Activated CD4-positive, alpha-beta memory T cell treated with anti-CD3 and anti-CD28 coated beads for 36 hours (primary cell): ENCODE measurements around the gene KCND2. TPM values are rescaled to one million over a fixed set of nuclear protein-coding genes. Genes with fewer than 3 reads are reported as not detected.

ENCODE experiments used
- CTCF ChIA-PET: fragments of 350-600 bp; sonication (Branson Sonifier 250); formaldehyde crosslinking; loops from one replicate; lab custom pipeline; 2021; ENCODE audit warnings: antibody characterized with exemption, inconsistent platforms; lab: Charles Lee
- POLR2A ChIA-PET: fragments of 350-600 bp; sonication (Branson Sonifier 250); formaldehyde crosslinking; loops from one replicate; lab custom pipeline; 2021; ENCODE audit warnings: antibody characterized with exemption; lab: Charles Lee
- DNase-seq: peaks from one replicate; pipeline ENCODE4 v3.0.0-alpha.2; 2020
- H3K27ac Mint-ChIP-seq: one replicate; pipeline ENCODE4 v1.8.0; 2021; ENCODE audit warnings: mixed read lengths
- H3K27me3 Mint-ChIP-seq: one replicate; pipeline ENCODE4 v1.8.0; 2021; ENCODE audit warnings: mixed read lengths
- H3K36me3 Mint-ChIP-seq: one replicate; pipeline ENCODE4 v1.8.0; 2021; ENCODE audit warnings: mixed read lengths
- H3K4me1 Mint-ChIP-seq: one replicate; pipeline ENCODE4 v1.8.0; 2021; ENCODE audit warnings: low read depth, mixed read lengths
- H3K4me3 Mint-ChIP-seq: one replicate; pipeline ENCODE4 v1.8.0; 2021; ENCODE audit warnings: mild to moderate bottlenecking, mixed read lengths
- H3K9me3 Mint-ChIP-seq: one replicate; pipeline ENCODE4 v1.8.0; 2021; ENCODE audit warnings: mixed read lengths
- intact Hi-C: fragments of 100-400 bp; cut with micrococcal nuclease; formaldehyde crosslinking; loops from one replicate; pipeline ENCODE4 v1.15.1; 2023
- total RNA-seq, 2 experiments: library from RNA; stranded (reverse); gene quantifications; one replicate each; pipeline ENCODE4 v1.2.3, GENCODE V29; 2021

The KCND2 gene
- total RNA-seq, 2 experiments from 2014 or later, result not detected

GRCh38 chr7:120273476-120273975 lies 551 bp downstream of the KCND2 start:
- Mint-ChIP-seq H3K27me3 (peaks cover 23% of the 10 kb centered on the region), H3K27ac (no peak overlapping the region), H3K4me1 (peaks cover 12% of the 10 kb centered on the region), H3K9me3 (no peaks in the 10 kb centered on the region), H3K4me3 (peak overlapping the region; percentile 41), H3K36me3 (no peaks in the 10 kb centered on the region)
- POLR2A ChIA-PET, result no interaction called here
- no peak for DNase-seq
- intact Hi-C loops, result loop anchor here (5.0 kb wide), 1 partner anchor 336 kb away; no protein-coding TSS in a partner anchor
- CTCF ChIA-PET, result no interaction called here

GRCh38 chr7:120274482-120274881 lies 1.5 kb downstream of the KCND2 start:
- H3K4me1 Mint-ChIP-seq, result peaks cover 12% of the 10 kb centered on the region
- no peak overlapping the region for H3K4me3 Mint-ChIP-seq
- H3K9me3 Mint-ChIP-seq, result no peaks in the 10 kb centered on the region
- DNase-seq, result no peak
- peaks cover 23% of the 10 kb centered on the region for H3K27me3 Mint-ChIP-seq
- no peaks in the 10 kb centered on the region for H3K36me3 Mint-ChIP-seq
- no peak overlapping the region for H3K27ac Mint-ChIP-seq
- POLR2A ChIA-PET, result no interaction called here
- CTCF ChIA-PET, result no interaction called here
- intact Hi-C loops, result loop anchor here (5.0 kb wide), 1 partner anchor 337 kb away; no protein-coding TSS in a partner anchor

GRCh38 chr7:120274899-120275298 lies 1.9 kb downstream of the KCND2 start:
- H3K9me3 Mint-ChIP-seq, result peaks cover under 1% of the 10 kb centered on the region
- H3K27ac Mint-ChIP-seq, result no peak overlapping the region
- peaks cover 12% of the 10 kb centered on the region for H3K4me1 Mint-ChIP-seq
- no peak overlapping the region for H3K4me3 Mint-ChIP-seq
- CTCF ChIA-PET, result no interaction called here
- DNase-seq, result no peak
- intact Hi-C loops, result loop anchor here (5.0 kb wide), 1 partner anchor 338 kb away; no protein-coding TSS in a partner anchor
- POLR2A ChIA-PET, result no interaction called here
- H3K36me3 Mint-ChIP-seq, result no peaks in the 10 kb centered on the region
- H3K27me3 Mint-ChIP-seq, result peaks cover 23% of the 10 kb centered on the region

- no peak overlapping the region for H3K4me3 Mint-ChIP-seq
- no peak for DNase-seq
- no peaks in the 10 kb centered on the region for H3K36me3 Mint-ChIP-seq
- POLR2A ChIA-PET, result no interaction called here
- H3K27me3 Mint-ChIP-seq, result peaks cover 23% of the 10 kb centered on the region
- peaks cover 12% of the 10 kb centered on the region for H3K4me1 Mint-ChIP-seq
- intact Hi-C loops, result no loop called here
- CTCF ChIA-PET, result no interaction called here
- no peak overlapping the region for H3K27ac Mint-ChIP-seq
- peaks cover 4% of the 10 kb centered on the region for H3K9me3 Mint-ChIP-seq
Observed at GRCh38 chr7:120276720-120277119, 3.7 kb downstream of the KCND2 start.

- Mint-ChIP-seq H3K27ac (no peak overlapping the region), H3K4me1 (no peaks in the 10 kb centered on the region), H3K36me3 (no peaks in the 10 kb centered on the region), H3K27me3 (peaks cover 7% of the 10 kb centered on the region), H3K4me3 (no peak overlapping the region), H3K9me3 (peaks cover 4% of the 10 kb centered on the region)
- no peak for DNase-seq
- CTCF ChIA-PET, result no interaction called here
- intact Hi-C loops, result no loop called here
- POLR2A ChIA-PET, result no interaction called here
Observed at GRCh38 chr7:120278773-120279172, 5.8 kb downstream of the KCND2 start.

GRCh38 chr7:120280743-120281142 lies 7.8 kb downstream of the KCND2 start:
- H3K27ac Mint-ChIP-seq, result no peak overlapping the region
- H3K36me3 Mint-ChIP-seq, result no peaks in the 10 kb centered on the region
- no peak for DNase-seq
- no peaks in the 10 kb centered on the region for H3K4me1 Mint-ChIP-seq
- intact Hi-C loops, result no loop called here
- CTCF ChIA-PET, result no interaction called here
- POLR2A ChIA-PET, result no interaction called here
- no peak overlapping the region for H3K4me3 Mint-ChIP-seq
- H3K27me3 Mint-ChIP-seq, result no peaks in the 10 kb centered on the region
- peaks cover 4% of the 10 kb centered on the region for H3K9me3 Mint-ChIP-seq

- DNase-seq, result no peak
- H3K36me3 Mint-ChIP-seq, result no peaks in the 10 kb centered on the region
- POLR2A ChIA-PET, result no interaction called here
- no peaks in the 10 kb centered on the region for H3K27me3 Mint-ChIP-seq
- no peaks in the 10 kb centered on the region for H3K4me1 Mint-ChIP-seq
- no peak overlapping the region for H3K27ac Mint-ChIP-seq
- H3K9me3 Mint-ChIP-seq, result peaks cover 5% of the 10 kb centered on the region
- no peak overlapping the region for H3K4me3 Mint-ChIP-seq
- CTCF ChIA-PET, result no interaction called here
- intact Hi-C loops, result no loop called here
Observed at GRCh38 chr7:120293027-120293426, 20.1 kb downstream of the KCND2 start.

GRCh38 chr7:120302190-120302589 lies 29.2 kb downstream of the KCND2 start:
- no peak overlapping the region for H3K27ac Mint-ChIP-seq
- intact Hi-C loops, result no loop called here
- H3K4me3 Mint-ChIP-seq, result no peak overlapping the region
- H3K9me3 Mint-ChIP-seq, result no peaks in the 10 kb centered on the region
- CTCF ChIA-PET, result no interaction called here
- H3K27me3 Mint-ChIP-seq, result no peaks in the 10 kb centered on the region
- H3K36me3 Mint-ChIP-seq, result no peaks in the 10 kb centered on the region
- DNase-seq, result no peak
- no peaks in the 10 kb centered on the region for H3K4me1 Mint-ChIP-seq
- POLR2A ChIA-PET, result no interaction called here

GRCh38 chr7:120303105-120303504 lies 30.1 kb downstream of the KCND2 start:
- no peaks in the 10 kb centered on the region for H3K36me3 Mint-ChIP-seq
- no peaks in the 10 kb centered on the region for H3K9me3 Mint-ChIP-seq
- ChIA-PET POLR2A (no interaction called here), CTCF (no interaction called here)
- intact Hi-C loops, result no loop called here
- H3K27me3 Mint-ChIP-seq, result no peaks in the 10 kb centered on the region
- no peak overlapping the region for H3K4me3 Mint-ChIP-seq
- no peak overlapping the region for H3K27ac Mint-ChIP-seq
- H3K4me1 Mint-ChIP-seq, result no peaks in the 10 kb centered on the region
- no peak for DNase-seq

GRCh38 chr7:120304674-120305073 lies 31.7 kb downstream of the KCND2 start:
- POLR2A ChIA-PET, result no interaction called here

GRCh38 chr7:120307991-120308545 lies 35.1 kb downstream of the KCND2 start:
- Mint-ChIP-seq H3K4me3 (no peak overlapping the region), H3K27me3 (no peaks in the 10 kb centered on the region), H3K27ac (no peak overlapping the region), H3K4me1 (no peaks in the 10 kb centered on the region), H3K36me3 (no peaks in the 10 kb centered on the region), H3K9me3 (no peaks in the 10 kb centered on the region)
- no peak for DNase-seq
- intact Hi-C loops, result no loop called here
- CTCF ChIA-PET, result no interaction called here
- POLR2A ChIA-PET, result no interaction called here

More at GRCh38 chr7:120304674-120305073, 31.7 kb downstream of the KCND2 start:
- Mint-ChIP-seq H3K9me3 (no peaks in the 10 kb centered on the region), H3K27ac (no peak overlapping the region), H3K4me1 (no peaks in the 10 kb centered on the region), H3K4me3 (no peak overlapping the region), H3K36me3 (no peaks in the 10 kb centered on the region), H3K27me3 (no peaks in the 10 kb centered on the region)
- no peak for DNase-seq
- intact Hi-C loops, result no loop called here
- CTCF ChIA-PET, result no interaction called here

GRCh38 chr7:120311028-120311788 lies 38.2 kb downstream of the KCND2 start:
- H3K4me1 Mint-ChIP-seq, result no peaks in the 10 kb centered on the region
- H3K4me3 Mint-ChIP-seq, result no peak overlapping the region
- POLR2A ChIA-PET, result no interaction called here
- H3K27ac Mint-ChIP-seq, result no peak overlapping the region
- CTCF ChIA-PET, result no interaction called here
- H3K36me3 Mint-ChIP-seq, result no peaks in the 10 kb centered on the region
- H3K9me3 Mint-ChIP-seq, result no peaks in the 10 kb centered on the region
- intact Hi-C loops, result no loop called here
- H3K27me3 Mint-ChIP-seq, result no peaks in the 10 kb centered on the region
- no peak for DNase-seq
